ENCODE data around the gene PTDSS2.
"Not testable (repeated sequence)": the region's sequence is repeated elsewhere in the genome, so short reads cannot be mapped to it uniquely, and the experiment has no call there.

Gene PTDSS2

GRCh38 chr11:433641-434040 is 16.4 kb upstream of the PTDSS2 start:
- no peak for DNase-seq

GRCh38 chr11:434496-434895 is 15.6 kb upstream of the PTDSS2 start:
- DNase-seq: no peak

GRCh38 chr11:434999-435740 is 14.9 kb upstream of the PTDSS2 start:
- not testable (repeated sequence) for DNase-seq

GRCh38 chr11:437228-437870 is 12.7 kb upstream of the PTDSS2 start:
- no peak for DNase-seq

- DNase-seq: no peak
Observed at GRCh38 chr11:438101-438844, 11.8 kb upstream of the PTDSS2 start.

- DNase-seq: no peak
Observed at GRCh38 chr11:439315-440064, 10.6 kb upstream of the PTDSS2 start.

GRCh38 chr11:440065-441042 is 9.7 kb upstream of the PTDSS2 start:
- no peak for DNase-seq

GRCh38 chr11:441043-441417 is 9.0 kb upstream of the PTDSS2 start:
- peak; percentile 50 for DNase-seq

- peak; percentile 88 for DNase-seq
Observed at GRCh38 chr11:441418-442274, 8.4 kb upstream of the PTDSS2 start, which contains the start of gene ANO9. Gene ANO9 (minus strand): TSS chr11:442011. CDS start chr11:441926, 85 bp downstream.

- no peak for DNase-seq
Observed at GRCh38 chr11:442611-443081, 7.4 kb upstream of the PTDSS2 start.

GRCh38 chr11:443542-444199 is 6.4 kb upstream of the PTDSS2 start:
- DNase-seq: peak; percentile 78

GRCh38 chr11:444396-445144 is 5.5 kb upstream of the PTDSS2 start:
- peak; percentile 54 for DNase-seq

GRCh38 chr11:445765-446588 is 4.1 kb upstream of the PTDSS2 start:
- peak; percentile 80 for DNase-seq

- peak; percentile 91 for DNase-seq
Observed at GRCh38 chr11:446891-447290, 3.2 kb upstream of the PTDSS2 start.

- DNase-seq: peak; percentile 96
Observed at GRCh38 chr11:447923-448731, 2.0 kb upstream of the PTDSS2 start.

GRCh38 chr11:450809-451451 is 851 bp downstream of the PTDSS2 start:
- peak; percentile 76 for DNase-seq

GRCh38 chr11:451738-452137 is 1.7 kb downstream of the PTDSS2 start:
- DNase-seq: no peak
